Dedifferentiated amniotic fluid mesenchymal stem cell (primary cell): ENCODE data around the gene GNPAT.

Experiments
- DNase-seq: peaks from one replicate; pipeline ENCODE4 v3.0.0-alpha.2; 2016; ENCODE audit errors: extremely low spot score

The GNPAT gene

DNA sequence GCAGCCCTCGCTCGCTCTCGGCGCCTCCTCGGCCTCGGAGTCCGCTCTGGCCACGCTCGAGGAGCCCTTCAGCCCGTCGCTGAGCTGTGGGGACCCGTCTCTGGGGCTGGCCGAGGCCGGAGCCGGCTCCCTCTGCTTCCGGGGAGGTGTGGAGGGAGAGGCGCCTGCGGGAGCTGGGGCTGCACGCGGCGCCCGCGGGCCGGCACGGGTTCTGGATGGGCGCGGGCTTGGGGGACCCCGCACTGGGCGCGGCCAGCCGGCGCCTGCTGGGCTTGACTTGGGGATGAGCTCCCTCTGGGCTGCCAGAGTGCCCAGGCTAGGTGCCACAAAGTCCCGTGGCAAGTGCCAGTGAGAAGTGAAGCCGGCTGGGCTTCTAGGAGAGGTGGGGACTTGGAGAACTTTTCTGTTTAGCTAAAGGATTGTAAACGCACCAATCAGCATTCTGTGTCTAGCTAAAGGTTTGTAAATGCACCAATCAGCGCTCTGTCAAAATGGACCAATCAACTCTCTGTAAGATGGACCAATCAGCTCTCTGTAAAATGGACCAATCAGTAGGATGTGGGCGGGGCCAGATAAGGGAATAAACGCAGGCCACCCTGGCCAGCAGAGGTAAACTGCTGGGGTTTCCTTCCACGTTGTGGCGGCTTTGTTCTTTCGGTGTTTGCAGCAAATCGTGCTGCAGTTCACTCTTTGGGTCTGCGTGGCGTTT, 76.4 kb downstream of the GNPAT start:
- no peak for DNase-seq

DNA sequence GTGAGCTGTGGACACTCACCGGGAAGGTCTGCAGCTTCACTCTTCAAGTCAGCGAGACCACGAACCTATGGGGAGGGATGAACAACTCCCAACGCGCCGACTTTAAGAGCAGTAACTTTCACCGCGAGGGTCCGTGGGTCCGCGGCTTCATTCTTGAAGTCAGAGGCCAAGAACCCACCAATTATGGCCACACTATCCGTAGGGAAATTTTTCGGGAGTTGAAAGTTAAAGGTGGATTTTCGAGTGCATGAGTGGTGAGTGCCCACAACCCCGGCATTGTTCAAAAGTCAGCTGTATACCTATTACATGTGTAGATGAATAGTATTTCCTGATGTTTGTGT, 77.0 kb downstream of the GNPAT start:
- no peak for DNase-seq

DNA sequence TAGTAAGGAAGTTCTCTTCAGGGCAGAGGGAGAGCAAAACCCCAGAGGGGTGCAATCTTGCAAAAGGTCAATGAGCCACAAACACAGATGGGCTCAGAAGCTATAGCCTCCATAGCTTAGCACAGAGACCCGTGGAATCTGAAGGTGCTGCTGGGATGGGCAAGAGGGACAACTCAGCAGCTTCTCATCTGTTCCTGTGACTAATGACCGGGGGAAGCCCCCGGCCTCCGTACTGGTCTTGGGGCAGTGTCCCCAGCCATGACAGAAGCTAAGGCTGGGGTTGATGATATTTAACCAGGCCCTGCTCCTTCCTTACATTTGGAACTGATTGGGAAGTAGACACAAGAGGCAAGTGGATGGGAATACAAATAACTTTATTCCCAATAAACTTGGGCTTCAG, 77.6 kb downstream of the GNPAT start:
- no peak for DNase-seq

DNA sequence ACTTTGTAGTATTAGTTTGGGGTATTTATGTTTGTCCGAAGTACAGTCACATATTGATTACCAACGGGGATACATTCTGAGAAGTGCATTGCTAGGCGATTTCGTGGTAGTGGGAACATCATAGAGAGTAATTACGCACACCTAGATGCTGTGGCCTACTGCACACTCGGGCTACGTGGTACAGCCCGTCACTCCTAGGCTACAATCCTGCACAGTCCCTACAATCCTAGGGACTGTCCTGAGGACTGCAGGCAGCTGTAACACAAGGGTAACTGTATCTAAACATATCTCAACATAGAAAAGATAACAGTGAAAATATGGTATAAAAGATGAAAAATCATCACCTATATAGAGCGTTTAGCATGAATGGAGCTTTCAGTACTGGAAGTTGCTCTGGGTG, 78.1 kb downstream of the GNPAT start:
- no peak for DNase-seq

DNA sequence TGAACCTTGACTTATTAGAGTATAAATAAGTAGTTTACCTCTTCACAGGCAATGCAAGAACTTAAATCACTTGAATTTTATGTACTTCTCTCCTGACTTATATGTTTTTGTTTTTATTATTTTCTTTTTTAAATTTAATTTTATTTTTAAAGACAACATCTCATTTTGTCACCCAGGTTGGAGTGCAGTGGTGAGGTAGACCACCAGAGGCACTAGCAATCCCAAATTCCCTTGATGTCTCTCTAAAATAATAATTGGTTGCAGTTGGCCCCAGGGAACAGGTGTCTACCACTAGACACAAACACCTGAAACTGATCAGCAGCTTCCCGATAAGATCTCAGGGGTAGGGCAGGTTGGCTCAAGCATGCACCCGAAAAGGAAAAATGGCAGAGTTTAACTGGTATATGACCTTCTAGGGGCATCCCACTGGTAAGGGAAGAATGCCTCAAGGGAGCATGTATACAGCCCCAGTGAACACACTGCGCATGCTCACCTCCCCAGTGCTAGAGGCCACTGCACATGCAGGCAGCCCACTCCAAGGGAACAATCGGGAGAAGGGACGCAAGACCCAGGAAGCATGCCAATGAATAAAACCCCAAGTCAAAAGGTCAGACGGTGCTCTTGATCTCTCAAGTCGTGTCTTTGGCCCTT, 82.0 kb downstream of the GNPAT start:
- DNase-seq: no peak

DNA sequence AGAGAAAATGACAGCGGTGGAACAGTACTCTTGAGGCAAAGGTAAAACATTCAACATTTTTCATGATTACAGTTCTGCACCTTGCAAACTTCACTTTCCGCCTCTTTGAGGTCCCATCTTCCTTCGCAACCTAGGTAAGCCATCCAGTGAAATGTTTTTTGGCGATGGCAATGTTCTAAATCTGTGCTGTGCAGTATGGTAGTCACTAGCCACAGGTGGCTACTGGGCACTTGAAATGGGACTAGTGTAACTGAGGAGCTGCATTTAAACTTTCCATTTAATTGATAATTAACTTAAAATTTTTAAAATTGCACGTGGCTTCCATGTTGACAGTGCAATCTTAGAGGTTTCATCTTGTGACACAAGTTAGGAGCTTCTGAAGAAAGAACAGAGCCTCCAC, 83.6 kb downstream of the GNPAT start:
- DNase-seq: no peak

DNA sequence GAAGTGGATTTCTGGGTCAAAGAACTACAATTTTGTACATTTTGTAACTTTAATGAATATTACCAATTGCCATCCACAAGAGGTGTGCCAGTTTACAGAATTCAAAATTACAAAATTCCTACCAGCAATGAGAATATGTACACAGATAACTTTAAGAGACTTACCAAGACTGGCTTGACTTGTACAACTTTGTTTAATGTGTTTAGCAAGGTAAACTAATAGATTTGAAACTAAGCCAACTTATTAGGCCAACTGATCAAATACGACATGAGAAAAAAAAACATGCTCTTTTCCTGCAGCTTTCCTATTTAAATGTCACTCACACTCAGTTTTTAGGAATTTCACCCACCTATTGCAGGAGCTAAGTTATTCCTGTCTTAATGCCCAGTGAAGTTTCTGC, 85.2 kb downstream of the GNPAT start:
- no peak for DNase-seq
